ENCODE data around the gene HOXC9. TPM values are rescaled to one million over a fixed set of nuclear protein-coding genes. Genes with fewer than 3 reads are reported as not detected.

HOXC9 gene
- total RNA-seq, 1 donor from 2014 or later: not detected

- DNase-seq (ENCODE audit: missing footprints) (peak; percentile 45), ATAC-seq (no peak)
- intact Hi-C loops (cut with DNase I): no loop called here
Measured at GRCh38 chr12:53996240-53997203, 3.4 kb upstream of the HOXC9 start.

GRCh38 chr12:53997204-53998109 is 2.5 kb upstream of the HOXC9 start:
- intact Hi-C loops (cut with DNase I): no loop called here
- ATAC-seq (no peak), DNase-seq (ENCODE audit: missing footprints) (peak; percentile 48)

GRCh38 chr12:53998110-53998899 is 1.7 kb upstream of the HOXC9 start:
- DNase-seq (ENCODE audit: missing footprints) (peak; percentile 30), ATAC-seq (no peak)
- intact Hi-C loops (cut with DNase I): no loop called here

GRCh38 chr12:53998900-53999236 is 1.1 kb upstream of the HOXC9 start:
- no peak for ATAC-seq
- DNase-seq (ENCODE audit: missing footprints): no peak
- intact Hi-C loops (cut with DNase I): no loop called here

DNA sequence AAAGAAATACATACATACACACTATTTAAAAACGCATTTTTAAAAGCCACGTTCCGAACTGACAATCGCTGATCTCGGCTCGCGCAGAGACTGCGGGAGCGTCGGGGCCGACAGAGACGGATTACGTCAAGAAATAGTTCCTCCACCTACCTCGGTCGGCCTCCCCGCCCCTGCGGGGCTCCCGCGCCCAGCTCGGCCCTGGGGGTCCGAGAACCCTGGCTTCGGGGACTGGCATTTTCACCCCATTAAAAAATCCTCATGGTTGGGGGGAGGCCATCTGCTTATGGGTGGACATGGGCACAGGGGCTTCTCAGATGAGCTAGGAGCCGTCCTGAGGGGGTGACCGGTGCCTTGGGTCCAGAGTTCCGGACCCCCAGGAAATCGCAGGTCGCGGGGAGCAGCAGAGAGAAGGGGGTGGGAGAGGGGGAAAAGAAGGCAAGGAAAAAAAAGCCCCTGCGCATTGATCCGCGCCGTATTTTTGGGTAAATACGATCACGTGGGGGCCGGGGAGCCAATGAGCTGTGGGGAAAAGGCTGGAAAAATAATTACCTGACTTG is 324 bp upstream of the HOXC9 start:
- intact Hi-C loops (cut with DNase I): loop anchor here (10.0 kb wide), 1 partner anchor 365 kb away; the partner anchor contains the start of gene GPR84
- DNase-seq (ENCODE audit: missing footprints): peak; percentile 35
- ATAC-seq: no peak

DNA sequence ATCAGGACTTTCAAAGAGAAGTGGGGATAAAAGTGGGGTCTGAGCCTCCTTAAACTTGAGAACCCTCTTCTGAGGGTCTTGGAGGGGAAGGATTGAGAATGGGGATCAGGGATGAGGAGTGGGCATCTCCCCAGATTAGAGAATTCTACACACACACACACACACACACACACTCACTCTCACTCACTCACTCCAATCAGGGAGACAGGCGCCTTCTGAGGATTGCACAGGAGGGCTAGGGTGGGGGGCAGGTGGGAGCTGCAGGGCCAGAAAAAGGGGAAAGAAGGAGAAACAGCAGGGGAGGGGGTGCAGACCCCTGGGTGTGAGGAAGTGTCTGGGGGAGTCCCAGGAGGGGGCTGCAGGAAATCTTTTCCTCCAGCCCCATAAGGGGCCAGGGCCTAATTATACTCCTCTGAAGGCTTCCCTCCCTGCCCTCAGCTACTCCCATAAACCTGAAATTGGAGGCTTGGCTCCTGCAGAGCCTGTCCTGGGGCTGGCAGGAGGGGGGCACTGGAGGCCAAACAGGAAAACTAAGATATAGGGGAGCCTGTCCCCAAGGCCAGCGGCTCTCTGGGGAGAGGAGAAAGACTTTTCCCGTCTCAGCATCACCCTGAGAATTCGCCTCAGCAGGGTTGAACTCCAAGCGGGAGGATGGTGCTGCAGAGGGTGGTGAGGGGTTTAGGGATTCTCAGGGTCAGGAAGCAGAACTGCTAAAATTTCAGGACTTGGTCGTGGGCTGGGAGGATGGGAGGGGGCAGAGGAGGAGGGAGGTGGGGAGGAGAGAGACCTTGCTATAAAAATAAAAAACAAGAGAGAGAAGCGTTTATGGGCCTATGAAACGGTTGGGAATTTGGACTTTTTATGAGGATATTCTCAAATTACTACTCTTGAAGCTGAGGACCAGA is 1.6 kb downstream of the HOXC9 start:
- no peak for ATAC-seq
- no peak for DNase-seq (ENCODE audit: missing footprints)
- intact Hi-C loops (cut with DNase I): loop anchor here (10.0 kb wide), 1 partner anchor 363 kb away; the partner anchor contains the start of gene GPR84

GRCh38 chr12:54002278-54002914 is 2.4 kb downstream of the HOXC9 start:
- ATAC-seq: no peak
- intact Hi-C loops (cut with DNase I): loop anchor here (10.0 kb wide), 1 partner anchor 362 kb away; the partner anchor contains the start of gene GPR84
- DNase-seq (ENCODE audit: missing footprints): peak; percentile 11

DNA sequence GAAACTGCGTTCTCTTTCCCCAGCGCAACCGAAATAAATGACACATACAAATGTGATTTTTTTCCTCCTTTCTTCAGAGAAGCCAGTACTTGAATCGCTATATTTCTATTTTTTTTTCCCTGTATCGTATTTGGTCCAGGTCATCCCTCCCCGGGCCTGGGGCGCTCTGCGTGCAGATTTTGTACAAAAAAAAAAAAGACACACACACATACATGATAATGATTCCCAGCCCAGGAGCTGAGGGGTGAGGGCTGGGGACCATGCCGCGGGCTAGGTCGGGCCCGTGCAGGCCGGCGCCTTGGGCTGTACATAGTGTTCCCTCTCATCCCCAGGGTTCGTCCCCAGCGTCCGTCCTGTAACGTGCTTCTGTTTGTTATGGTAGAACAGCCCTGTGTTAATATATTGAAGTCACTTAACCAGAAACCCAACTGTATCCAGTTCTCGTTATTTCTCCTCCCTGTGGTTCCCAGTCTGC is 3.0 kb downstream of the HOXC9 start:
- intact Hi-C loops (cut with DNase I): loop anchor here (10.0 kb wide), 1 partner anchor 362 kb away; the partner anchor contains the start of gene GPR84
- ATAC-seq: no peak
- peak; percentile 44 for DNase-seq (ENCODE audit: missing footprints)

- peak; percentile 14 for DNase-seq (ENCODE audit: missing footprints)
- ATAC-seq: no peak
- intact Hi-C loops (cut with DNase I): loop anchor here (10.0 kb wide), 1 partner anchor 361 kb away; the partner anchor contains the start of gene GPR84
Measured at GRCh38 chr12:54003625-54004024, 3.7 kb downstream of the HOXC9 start.

DNA sequence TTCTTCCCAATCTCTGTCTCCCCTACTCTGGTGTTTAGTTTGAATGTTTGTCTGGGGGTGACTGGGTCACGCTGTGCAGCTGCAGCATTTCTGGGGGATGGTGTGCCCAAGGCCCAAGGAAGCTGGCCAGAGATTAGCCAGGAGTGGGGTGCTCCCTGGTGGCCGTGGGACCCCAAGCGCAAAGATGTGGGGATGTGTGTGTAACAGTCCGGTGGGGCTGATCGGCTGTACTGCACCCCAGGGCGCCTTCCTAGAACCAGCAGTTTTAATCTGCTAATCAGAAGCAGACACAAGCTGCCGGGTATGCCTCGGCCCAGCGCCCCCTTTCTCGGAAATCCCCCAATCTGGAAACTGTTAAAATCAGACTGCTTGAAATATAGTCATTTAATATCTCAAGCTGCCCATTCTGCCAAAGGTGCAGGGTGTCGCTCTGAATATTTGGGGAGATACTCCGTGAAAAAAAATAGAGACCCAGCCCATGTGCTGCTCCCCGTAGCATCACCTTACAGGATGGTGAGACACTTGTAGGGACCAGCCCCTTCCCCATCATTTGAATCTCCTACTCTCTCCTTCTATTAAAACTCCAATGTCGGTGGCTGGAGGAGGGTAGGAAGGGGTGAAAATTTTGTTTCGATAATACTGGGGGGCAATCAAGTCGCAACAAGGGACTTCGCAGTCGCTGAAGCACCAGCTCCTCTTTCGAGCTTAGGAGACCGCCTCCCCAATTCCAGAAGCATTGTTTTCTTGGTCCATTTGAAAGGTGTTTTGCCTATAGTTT is 4.3 kb downstream of the HOXC9 start:
- ATAC-seq: no peak
- DNase-seq (ENCODE audit: missing footprints): peak; percentile 30
- intact Hi-C loops (cut with DNase I): loop anchor here (10.0 kb wide), 1 partner anchor 361 kb away; the partner anchor contains the start of gene GPR84

- no peak for ATAC-seq
- intact Hi-C loops (cut with DNase I): loop anchor here (10.0 kb wide), 1 partner anchor 360 kb away; the partner anchor contains the start of gene GPR84
- DNase-seq (ENCODE audit: missing footprints): peak; percentile 58
Measured at GRCh38 chr12:54004841-54005530, 5.0 kb downstream of the HOXC9 start.

- DNase-seq (ENCODE audit: missing footprints): peak; percentile 47
- intact Hi-C loops (cut with DNase I): loop anchor here (10.0 kb wide), 1 partner anchor 359 kb away; the partner anchor contains the start of gene GPR84
- no peak for ATAC-seq
Measured at GRCh38 chr12:54005531-54005852, 5.5 kb downstream of the HOXC9 start.

GRCh38 chr12:54005853-54006558 is 6.0 kb downstream of the HOXC9 start:
- intact Hi-C loops (cut with DNase I): loop anchor here (1.0 to 10.0 kb wide), 3 partner anchors 187 to 359 kb away; partner anchors contain the start of gene GPR84
- peak; percentile 92 for ATAC-seq

GRCh38 chr12:54006559-54007220 is 6.7 kb downstream of the HOXC9 start:
- ATAC-seq (no peak), DNase-seq (ENCODE audit: missing footprints) (peak; percentile 42)
- intact Hi-C loops (cut with DNase I): loop anchor here (1.0 to 10.0 kb wide), 3 partner anchors 187 to 358 kb away; partner anchors contain the start of gene GPR84

More at GRCh38 chr12:54005853-54006558, 6.0 kb downstream of the HOXC9 start:
- peak; percentile 95 for DNase-seq (ENCODE audit: missing footprints)

All from Right ventricle myocardium inferior (tissue), 1 donor.